DOHH2 (cell line): ENCODE measurements around the gene LIX1L.

Source experiments
- H3F3A ChIP-seq: fragments of 200-600 bp; sonication (generic), shearing (Covaris generic); 2 replicates; pipeline ENCODE4 v1.6.0; 2016; ENCODE audit warnings: antibody characterized with exemption, mild to moderate bottlenecking; ENCODE audit not compliant: control insufficient read depth, insufficient read depth
- H3K27ac ChIP-seq: fragments of 200-600 bp; sonication (generic); 2 replicates; pipeline ENCODE4 v1.5.1; 2014; ENCODE audit warnings: low read depth, mild to moderate bottlenecking, low read length, moderate library complexity
- H3K27me3 ChIP-seq: fragments of 200-600 bp; sonication (generic); 2 replicates; pipeline ENCODE4 v1.6.1; 2014; ENCODE audit warnings: mild to moderate bottlenecking, low read length, mixed read lengths; ENCODE audit not compliant: control insufficient read depth
- H3K36me3 ChIP-seq: fragments of 200-600 bp; sonication (generic); 2 replicates; pipeline ENCODE4 v1.6.1; 2014; ENCODE audit warnings: mild to moderate bottlenecking, low read length, moderate library complexity, mixed read lengths; ENCODE audit not compliant: control insufficient read depth
- H3K4me1 ChIP-seq: fragments of 200-600 bp; sonication (generic); 2 replicates; pipeline ENCODE4 v1.6.1; 2014; ENCODE audit warnings: mild to moderate bottlenecking, low read length, mixed read lengths; ENCODE audit not compliant: control insufficient read depth
- H3K4me2 ChIP-seq: fragments of 200-600 bp; sonication (generic); 2 replicates; pipeline ENCODE4 v1.6.0; 2014; ENCODE audit warnings: mild to moderate bottlenecking, low read length, moderate library complexity
- H3K4me3 ChIP-seq: fragments of 200-600 bp; sonication (generic); 2 replicates; pipeline ENCODE4 v1.5.1; 2014; ENCODE audit warnings: mild to moderate bottlenecking, low read length, mixed read lengths
- H3K79me2 ChIP-seq: fragments of 200-600 bp; sonication (generic); 2 replicates; pipeline ENCODE4 v1.6.1; 2014; ENCODE audit warnings: mild to moderate bottlenecking, low read length, mixed read lengths; ENCODE audit not compliant: control insufficient read depth
- H3K9me2 ChIP-seq: fragments of 200-600 bp; sonication (generic); replicated peaks from 2 replicates; pipeline ENCODE4 v1.6.1; 2014; ENCODE audit warnings: mild to moderate bottlenecking, low read length, mixed read lengths; ENCODE audit not compliant: control insufficient read depth
- H3K9me3 ChIP-seq: fragments of 200-600 bp; sonication (generic); 2 replicates; pipeline ENCODE4 v1.6.1; 2014; ENCODE audit warnings: antibody characterized with exemption, low read length, mixed read lengths; ENCODE audit not compliant: control insufficient read depth, insufficient read depth
- H4K20me1 ChIP-seq: fragments of 200-600 bp; sonication (generic); 2 replicates; pipeline ENCODE4 v1.6.0; 2014; ENCODE audit warnings: low read depth, mild to moderate bottlenecking, antibody characterized with exemption, low read length, moderate library complexity; ENCODE audit not compliant: control insufficient read depth, insufficient read depth
- CTCF ChIP-seq: fragments of 200-600 bp; sonication (generic); IDR thresholded peaks from one replicate; pipeline ENCODE4 v1.5.1; 2014; ENCODE audit warnings: antibody characterized with exemption, mild to moderate bottlenecking, low read depth, low read length; ENCODE audit not compliant: poor library complexity, severe bottlenecking
- EZH2phosphoT487 ChIP-seq: fragments of 200-600 bp; sonication (generic); IDR thresholded peaks from 2 replicates; pipeline ENCODE4 v1.6.1; 2017; ENCODE audit warnings: borderline replicate concordance, mild to moderate bottlenecking, antibody characterized with exemption, low read length, moderate library complexity, mixed read lengths

LIX1L gene

GRCh38 chr1:145897969-145898368, 59.8 kb downstream of the LIX1L start:
- Histone ChIP-seq H3K36me3 (no peaks in the 10 kb centered on the region), H3K4me3 (no peak overlapping the region), H3F3A (no peaks in the 10 kb centered on the region), H4K20me1 (no peaks in the 10 kb centered on the region), H3K9me3 (no peaks in the 10 kb centered on the region), H3K27me3 (no peaks in the 10 kb centered on the region), H3K4me2 (no peak overlapping the region), H3K9me2 (no peaks in the 10 kb centered on the region), H3K79me2 (no peaks in the 10 kb centered on the region), H3K27ac (no peak overlapping the region), H3K4me1 (no peaks in the 10 kb centered on the region)
- TF ChIP-seq CTCF (no peak), EZH2phosphoT487 (no peak)

GRCh38 chr1:145895471-145895870, 62.3 kb downstream of the LIX1L start:
- H3K4me1 ChIP-seq, result no peaks in the 10 kb centered on the region
- no peaks in the 10 kb centered on the region for H3K9me3 ChIP-seq
- H3K79me2 ChIP-seq, result no peaks in the 10 kb centered on the region
- no peaks in the 10 kb centered on the region for H3K9me2 ChIP-seq
- H3K27ac ChIP-seq, result no peak overlapping the region
- H3K4me2 ChIP-seq, result no peak overlapping the region
- no peak for TF ChIP-seq EZH2phosphoT487
- TF ChIP-seq CTCF, result no peak
- no peaks in the 10 kb centered on the region for H3F3A ChIP-seq
- H3K36me3 ChIP-seq, result no peaks in the 10 kb centered on the region
- no peak overlapping the region for H3K4me3 ChIP-seq
- H4K20me1 ChIP-seq, result no peaks in the 10 kb centered on the region
- H3K27me3 ChIP-seq, result no peaks in the 10 kb centered on the region

- no peak overlapping the region for H3K27ac ChIP-seq
- H3K9me3 ChIP-seq, result no peaks in the 10 kb centered on the region
- H3K36me3 ChIP-seq, result no peaks in the 10 kb centered on the region
- no peaks in the 10 kb centered on the region for H3F3A ChIP-seq
- H4K20me1 ChIP-seq, result no peaks in the 10 kb centered on the region
- H3K27me3 ChIP-seq, result no peaks in the 10 kb centered on the region
- no peaks in the 10 kb centered on the region for H3K79me2 ChIP-seq
- no peak overlapping the region for H3K4me3 ChIP-seq
- no peaks in the 10 kb centered on the region for H3K4me1 ChIP-seq
- H3K9me2 ChIP-seq, result no peaks in the 10 kb centered on the region
- H3K4me2 ChIP-seq, result no peak overlapping the region
- TF ChIP-seq CTCF, result no peak
- no peak for TF ChIP-seq EZH2phosphoT487
Observed at GRCh38 chr1:145893306-145894055, 64.3 kb downstream of the LIX1L start.
